ENCODE data around the gene TSEN54. TPM values are rescaled to one million over a fixed set of nuclear protein-coding genes. Genes with fewer than 3 reads are reported as not detected.

Gene TSEN54
- total RNA-seq, 1 donor from 2014 or later = 14.5 TPM

DNA sequence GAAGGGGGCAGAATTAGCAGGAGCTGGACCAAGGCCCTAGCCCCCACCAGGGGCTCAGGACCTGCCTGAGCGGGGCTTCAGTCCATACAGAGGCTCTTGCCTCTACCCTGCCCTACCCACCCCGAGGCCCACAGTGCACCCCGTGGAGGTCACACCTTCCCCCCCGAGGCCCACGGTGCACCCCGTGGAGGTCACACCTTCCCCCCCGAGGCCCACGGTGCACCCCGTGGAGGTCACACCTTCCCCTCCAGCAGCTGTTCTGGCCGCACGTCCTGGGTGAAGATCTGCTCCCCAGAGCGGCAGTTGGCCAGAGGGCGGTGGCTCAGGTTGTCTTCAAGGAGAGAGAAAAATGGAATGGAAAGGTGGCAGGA lies 12.4 kb upstream of the TSEN54 start:
- no peak for DNase-seq (ENCODE audit: low read depth)

DNA sequence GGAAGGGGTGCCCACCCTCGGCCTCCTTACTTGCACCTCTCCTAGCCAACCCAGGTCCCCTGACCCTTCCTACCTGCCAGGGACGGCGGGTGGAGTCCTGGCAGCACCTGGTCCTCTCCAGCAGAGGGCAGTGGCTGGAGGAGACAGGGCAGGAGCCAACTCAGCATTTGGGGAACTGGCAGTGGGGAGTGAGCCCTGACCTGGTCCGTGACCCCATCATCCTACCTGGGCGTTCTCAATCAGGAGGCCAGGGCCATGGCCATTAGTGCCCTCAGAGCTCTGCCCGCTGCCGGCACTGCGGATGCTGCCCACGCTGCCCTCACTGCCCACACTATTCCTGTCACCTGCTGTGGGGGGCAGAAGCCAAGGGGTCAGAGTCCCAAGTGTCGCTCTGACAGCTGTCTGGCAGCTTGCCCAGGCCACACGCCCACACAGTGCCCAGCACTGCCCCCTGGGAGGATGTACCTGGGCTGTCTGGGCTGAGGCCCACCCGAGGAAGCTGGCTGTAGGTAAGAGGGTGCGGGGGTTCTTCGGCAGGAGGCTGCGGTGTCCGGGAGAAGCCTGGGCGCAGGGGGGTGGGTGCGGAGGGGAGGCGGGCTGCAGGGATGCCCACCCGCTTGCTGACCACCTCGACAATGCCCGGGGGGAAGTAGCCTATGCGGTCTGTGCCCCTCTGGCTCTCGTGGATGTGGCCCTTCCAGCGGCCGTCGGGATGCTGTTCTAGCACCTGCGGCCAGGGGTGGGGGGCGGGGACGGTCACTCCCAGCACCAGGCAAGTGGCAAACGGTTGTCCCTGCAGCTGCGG lies 11.8 kb upstream of the TSEN54 start:
- no peak for DNase-seq (ENCODE audit: low read depth)

DNA sequence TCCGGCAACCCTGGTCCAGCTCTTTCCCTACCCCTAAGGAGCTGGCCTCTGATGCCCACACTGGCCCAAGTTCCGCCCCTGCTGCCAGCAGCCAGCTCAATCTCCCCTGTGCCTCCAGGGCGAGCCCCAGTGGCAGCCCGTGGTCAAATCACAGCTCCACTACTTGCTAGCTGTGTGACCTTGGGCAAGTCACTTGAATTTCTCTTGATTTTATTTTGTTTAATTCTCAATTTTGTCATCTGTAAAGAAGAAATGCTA lies 11.2 kb upstream of the TSEN54 start:
- no peak for DNase-seq (ENCODE audit: low read depth)

DNA sequence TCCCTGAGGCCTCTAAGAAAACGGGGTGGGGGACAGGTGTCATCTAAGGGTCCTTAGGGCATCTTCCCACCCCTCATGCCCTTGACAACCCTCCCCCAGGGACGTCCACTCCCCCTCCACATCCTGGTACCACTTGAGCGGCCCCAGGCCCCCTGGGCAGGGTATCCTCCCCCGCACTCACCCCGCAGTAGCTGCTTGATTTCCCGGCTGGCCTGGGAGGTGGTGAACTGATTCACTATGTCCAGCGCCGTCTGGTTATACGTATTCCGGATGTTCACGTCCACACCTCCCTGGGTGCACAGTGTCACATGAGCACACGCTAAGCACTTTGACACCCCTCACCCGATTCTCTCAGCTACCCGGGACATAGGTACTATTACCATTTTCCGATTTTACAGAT lies 10.7 kb upstream of the TSEN54 start:
- no peak for DNase-seq (ENCODE audit: low read depth)

DNA sequence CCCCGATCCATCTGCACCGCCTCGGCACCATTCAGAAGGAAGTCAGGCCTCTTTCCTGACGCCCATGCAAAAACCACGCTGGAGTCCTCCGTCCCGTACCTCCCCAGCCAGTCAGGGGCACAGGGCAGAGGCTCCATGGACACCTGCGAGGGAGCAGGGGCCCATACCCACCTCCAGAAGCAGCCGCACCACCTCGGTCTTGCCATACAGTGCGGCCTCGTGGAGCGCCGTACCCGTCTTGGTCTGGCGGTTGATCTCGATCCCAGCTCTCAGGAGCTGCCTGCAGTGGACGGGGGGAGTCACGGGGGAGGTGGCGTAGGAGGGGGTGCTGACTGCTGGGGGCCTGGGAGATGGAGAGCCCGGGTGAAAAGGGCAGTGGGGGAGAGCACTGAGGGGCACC lies 10.2 kb upstream of the TSEN54 start:
- no peak for DNase-seq (ENCODE audit: low read depth)

DNA sequence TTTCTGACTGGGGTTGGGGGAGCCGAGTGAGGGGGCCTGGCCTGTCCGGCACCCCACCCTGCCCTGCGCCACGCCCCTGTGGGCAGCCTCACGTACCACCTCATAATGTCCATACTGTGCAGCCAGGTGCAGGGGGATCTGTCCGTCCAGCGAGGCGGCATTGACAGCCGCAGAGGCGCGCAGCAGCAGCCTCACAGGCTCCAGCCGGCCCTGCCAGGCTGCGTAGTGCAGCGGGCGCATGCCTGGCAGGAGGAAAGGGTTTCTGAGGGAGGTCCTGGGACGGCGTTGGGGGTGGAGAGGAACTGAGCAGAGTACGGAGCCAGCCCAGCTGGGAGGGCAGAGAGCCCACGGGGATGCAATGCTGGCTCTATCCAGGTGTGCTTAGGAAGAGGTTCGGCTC lies 9.4 kb upstream of the TSEN54 start:
- no peak for DNase-seq (ENCODE audit: low read depth)

DNA sequence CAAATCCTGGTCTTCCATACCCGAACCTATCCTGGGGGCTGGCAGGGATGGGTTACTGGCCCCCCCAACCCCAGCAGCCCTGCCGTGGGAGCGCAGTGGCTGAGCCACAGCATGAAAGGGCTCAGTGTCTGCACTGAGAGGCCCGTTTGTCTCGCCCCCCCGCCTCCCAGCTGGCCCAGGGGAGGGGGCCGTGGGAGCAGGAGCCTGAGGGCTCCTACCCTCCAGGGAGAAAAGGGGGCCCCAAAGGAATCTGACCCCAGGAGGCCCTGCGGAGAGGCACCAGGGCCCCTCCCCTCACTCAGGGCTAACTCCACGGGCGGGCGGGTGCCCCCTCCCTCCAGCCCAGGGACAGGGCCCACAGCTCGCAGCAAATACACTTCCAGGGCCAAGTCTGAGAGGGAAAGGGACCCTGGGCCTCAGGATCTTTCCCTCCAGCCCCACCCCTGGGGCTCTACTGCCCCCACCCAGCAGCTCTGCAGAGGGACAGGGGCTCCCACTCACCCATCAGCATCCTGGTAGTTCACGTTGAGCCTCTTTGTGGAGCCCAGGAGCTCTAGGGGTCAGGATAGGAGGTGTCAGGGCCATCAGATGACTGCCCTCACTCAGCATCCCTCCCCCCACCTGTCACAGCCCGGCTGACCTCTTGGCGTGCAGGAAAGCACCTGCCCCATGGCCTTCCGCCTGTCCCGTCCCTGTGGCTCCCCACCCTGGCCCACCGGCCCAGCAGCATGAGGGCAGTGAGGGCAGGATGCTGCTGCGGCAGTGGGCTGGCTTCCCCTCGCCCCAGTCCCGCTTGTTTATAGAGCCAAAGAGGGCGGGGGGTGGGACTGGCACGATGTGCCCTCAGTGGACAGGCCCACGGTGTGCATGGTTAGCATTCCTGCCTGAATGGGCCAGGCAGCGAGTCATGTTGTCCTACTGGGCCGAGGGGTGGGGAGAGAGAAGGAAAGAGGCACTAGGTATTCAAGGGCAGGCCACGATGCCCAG lies 8.3 kb upstream of the TSEN54 start:
- DNase-seq (ENCODE audit: low read depth) = no peak

DNA sequence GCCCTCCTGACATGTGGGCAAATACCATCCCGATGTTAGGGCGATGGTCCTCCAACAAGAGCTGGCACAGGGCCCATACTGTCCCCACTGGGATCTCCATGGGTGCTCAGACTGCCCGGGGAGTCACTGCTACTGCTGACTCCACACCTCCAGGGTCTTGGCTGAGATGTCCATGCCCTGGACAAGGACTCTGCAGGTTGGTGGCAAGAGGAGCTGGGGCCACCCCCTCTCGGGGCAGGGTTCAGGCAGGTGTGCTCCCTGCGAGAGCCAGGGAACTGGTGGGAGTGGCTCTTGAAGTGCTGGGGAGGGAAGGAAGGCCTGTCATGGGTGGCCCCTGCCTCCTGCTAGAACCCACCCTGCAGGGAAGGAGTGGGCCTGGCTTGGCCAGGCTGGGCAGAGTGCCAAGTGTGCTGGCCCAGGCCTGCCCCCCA lies 7.4 kb upstream of the TSEN54 start:
- no peak for DNase-seq (ENCODE audit: low read depth)

DNA sequence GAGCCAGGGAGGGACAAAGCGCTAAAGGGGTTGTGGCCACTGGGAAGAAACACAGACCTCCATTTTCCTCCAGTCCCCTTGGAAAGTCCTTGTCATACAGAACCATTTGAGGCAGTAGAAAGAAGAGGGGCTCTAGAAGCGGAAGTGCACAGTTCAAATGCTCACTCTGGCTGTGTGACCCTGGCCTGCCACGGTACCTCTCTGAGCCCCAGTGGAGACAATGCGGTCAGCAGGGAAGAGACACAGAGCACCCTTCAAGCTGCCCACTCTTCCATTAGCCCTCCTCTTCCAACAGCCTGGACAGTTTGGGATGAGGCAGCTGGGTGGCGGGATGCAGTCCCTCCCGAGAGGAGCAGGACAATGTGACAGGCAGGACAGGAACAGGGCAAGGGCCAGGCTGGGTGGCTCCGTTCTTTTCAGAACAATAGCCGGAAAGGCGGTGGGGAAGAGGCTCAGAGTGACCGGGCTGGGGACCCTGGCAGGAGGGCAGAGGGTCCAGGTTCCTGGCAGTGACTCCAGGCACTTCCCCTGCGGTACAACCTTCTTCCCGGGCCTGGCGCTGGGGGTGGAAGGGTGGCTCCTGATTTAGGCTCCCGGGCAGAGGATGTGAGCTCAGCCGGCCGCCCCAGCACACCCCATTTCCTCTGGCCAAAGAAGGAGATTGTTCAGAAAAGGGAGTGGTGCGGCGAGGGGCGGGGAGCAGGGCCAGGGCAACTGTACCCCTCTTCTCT lies 6.6 kb upstream of the TSEN54 start:
- no peak for DNase-seq (ENCODE audit: low read depth)

DNA sequence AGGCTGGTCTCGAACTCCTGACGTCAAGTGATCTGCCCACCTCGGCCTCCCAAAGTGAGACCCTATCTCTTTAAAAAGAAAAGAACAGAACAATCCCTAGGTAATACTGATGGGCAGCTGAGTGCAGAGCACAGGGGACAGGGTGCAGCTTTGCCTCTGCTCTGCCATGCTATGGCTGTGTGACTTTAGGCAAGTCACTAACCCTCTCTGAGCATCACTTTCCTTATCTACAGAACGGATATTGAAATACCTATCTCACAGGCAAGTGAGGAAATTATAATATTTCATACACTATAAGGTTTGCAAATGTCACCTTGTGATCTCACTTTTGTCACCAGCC lies 5.1 kb upstream of the TSEN54 start:
- DNase-seq (ENCODE audit: low read depth) = no peak

DNA sequence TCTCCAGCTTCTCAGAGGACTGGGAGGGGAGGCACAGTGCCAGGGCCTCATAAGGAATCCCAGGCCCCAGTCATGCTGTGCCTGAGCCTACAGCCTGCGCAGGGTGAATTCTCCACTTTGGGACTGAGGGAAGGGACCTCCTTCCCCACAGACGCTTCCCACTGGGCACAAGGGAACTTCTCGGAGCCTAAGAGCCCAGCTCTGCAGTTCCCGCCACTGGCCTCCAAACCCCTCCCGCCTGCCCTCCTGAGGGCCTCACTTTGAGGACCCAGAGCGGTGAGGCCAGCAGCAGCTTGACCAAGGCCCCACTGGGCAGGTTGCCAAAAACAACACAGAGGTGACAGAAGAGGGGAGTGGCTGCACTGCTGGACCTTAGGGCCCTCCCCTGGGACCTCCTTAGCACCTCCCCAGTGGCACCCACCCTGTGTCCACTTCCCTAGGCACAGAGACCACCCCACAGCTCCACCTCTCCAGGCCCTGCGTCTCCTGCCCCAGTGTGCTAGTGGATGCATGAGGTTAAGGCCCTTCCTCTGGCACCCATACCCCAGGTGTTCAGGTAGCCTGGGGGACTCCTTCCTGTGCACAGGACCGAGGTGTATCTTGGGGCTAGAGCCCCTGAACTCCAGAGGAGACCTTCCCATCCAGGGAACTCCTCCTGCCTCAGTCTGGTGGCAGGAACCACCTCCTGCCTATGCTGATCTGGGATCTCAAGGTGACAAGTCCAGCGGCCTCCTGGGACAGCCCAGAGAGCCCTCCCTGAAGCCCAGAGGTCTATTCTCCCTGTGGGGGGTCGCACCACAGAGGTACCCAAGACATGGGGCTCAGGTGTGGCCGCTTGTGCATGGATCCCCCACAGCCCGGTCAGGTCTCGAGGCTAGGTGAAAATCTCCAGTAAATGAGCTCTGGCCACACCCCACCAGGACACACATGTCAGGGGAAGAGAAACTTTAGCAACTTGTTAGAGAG lies 4.4 kb upstream of the TSEN54 start:
- DNase-seq (ENCODE audit: low read depth) = peak; percentile 29

DNA sequence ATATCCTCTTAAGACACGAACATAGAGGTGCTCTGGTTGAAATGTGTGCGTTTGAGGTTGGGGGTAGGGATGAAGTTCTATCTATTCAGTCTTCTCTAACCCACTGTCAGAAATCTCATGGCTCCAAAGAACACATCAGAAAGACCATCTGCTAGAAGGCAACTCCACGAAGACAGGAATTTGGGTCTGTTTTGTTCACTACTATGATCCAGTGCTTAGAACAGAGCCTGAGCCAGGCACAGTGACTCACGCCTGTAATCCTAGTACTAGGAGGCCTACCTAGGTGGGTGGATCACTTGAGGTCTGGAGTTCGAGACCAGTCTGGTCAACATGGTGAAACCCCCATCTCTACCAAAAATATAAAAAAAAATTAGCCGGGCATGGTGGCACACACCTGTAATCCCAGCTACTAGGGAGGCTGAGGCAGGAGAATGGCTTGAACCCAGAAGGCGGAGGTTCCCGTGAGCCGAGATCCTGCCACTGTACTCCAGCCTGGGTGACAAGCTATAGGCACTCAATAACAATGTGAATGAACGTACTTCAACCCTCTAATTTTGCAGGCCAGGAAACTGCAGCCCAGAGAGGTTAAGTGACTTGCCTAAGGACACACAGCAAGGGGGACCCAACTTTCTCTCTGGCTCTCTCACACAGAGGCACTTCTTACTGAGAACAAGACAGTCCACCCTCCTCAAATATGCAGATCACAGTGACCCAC lies 3.2 kb upstream of the TSEN54 start:
- no peak for DNase-seq (ENCODE audit: low read depth)

DNA sequence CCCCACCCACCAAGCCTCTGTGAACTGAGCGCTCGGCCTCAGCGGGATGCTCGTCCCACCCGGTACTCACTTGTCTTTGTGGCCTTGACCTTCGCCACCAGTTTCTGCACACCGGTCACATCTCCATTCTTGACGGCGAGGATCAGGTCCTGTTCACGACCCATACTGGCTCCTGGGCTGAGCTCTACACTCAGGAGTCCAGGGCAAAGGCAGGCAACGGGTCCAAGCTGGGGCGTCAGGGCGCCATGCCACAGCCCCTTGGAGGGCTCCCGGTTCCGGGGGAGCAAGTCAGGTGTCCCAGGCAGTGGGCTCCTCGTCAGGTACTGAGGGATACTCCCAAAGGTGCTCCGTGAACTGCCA lies 2.7 kb upstream of the TSEN54 start:
- DNase-seq (ENCODE audit: low read depth) = no peak

DNA sequence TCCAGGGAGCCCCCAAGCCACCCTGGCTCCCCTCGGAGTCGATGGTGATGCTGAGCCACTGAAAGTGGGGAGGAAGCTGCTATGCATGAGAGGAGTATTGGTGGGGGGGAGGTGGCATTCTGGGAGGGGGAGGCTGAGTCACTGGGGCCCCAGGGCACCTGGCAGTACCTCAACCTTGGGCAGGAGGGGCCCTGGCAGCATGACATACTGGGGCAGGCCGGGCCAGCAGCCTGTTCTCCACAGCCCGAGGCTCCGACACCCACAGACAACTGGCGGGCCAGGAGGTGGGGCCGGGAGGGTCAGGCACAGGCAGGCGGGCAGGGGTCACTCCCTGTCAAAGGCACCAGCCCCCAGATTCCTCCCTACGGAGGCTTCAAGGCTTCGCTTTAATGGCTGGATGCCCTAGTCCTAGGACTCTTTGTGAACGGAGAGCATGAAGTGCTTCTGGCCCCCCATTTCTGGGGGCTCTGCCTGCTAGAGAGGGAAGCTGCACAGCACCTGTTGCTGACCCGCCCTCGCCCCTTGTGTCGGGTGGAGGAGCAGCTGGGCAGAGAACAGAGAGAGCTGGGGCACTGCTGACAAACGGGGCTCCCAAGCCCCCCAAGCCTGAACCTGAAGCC lies 1.9 kb upstream of the TSEN54 start:
- peak; percentile 64 for DNase-seq (ENCODE audit: low read depth)

DNA sequence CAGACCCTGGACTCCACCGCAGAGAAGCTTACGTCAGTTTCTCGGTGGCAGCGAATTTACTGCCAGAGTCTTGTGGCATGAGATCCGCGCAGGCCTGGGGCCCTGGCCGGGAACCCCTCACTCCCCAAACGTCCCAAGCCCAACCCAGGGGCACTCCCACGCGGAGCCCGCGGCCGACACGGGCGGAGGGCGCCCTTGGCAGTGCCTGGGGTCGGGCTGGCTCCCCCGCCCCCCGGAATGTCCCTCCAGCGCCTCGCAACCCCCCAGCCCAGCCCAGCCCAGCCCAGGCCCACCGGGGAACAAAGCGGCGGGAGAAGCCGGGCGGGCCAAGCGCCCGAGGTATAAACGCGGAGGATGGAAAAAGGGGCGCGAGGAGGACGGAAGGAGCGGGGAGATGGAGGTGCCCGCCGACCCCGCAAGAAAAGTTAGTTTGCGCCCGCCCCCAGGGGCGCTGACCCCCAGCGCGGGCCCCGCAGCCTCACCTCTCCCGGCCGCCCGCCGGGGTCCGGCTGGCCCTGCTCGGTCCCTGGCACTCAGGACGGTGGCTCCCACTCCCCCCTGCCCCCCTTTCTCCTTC lies 1.3 kb upstream of the TSEN54 start:
- DNase-seq (ENCODE audit: low read depth) = no peak

DNA sequence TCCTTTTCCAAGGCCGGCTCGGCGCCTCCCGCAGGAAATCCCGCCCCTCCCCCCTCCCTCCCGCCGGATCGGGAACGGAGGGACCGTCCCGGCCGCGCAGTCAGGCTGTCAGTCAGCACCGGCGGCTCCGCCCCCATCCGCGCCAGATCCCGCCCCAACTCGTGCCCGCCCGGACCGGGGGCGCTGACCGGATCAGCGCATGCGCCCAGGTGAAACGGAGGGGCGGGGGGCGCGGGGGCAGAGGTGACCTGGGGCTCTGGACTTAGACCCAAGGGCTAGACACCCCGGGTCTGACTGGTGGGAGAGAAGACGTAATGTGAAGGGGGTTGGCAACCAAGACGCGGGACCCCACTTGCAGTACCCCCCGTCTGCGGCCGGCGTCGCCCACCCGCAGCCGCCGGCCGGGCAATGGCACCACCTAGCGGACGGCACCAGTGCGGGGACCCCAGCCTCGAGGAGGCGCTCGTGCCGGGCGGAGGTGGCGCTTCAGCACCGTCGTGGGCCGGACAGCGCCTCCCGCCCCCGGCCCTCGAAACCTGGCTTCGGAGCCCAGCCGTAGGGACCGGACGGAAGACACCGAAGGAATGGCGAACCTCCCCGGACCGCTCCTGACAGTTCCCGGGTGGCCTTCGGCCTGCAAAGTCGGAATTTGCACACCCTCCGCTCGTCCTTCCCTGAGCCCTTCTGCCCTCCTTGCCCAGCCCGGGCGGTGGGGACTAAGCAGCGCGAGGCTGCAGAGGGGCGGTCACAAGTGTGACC lies 653 bp upstream of the TSEN54 start, which contains the start of gene CASKIN2:
TSS of gene CASKIN2 (minus strand) at position 42 of the 759 bp plus-strand sequence. CDS start 1,733 bp downstream, outside the sequence.
- DNase-seq (ENCODE audit: low read depth) = peak; percentile 62

DNA sequence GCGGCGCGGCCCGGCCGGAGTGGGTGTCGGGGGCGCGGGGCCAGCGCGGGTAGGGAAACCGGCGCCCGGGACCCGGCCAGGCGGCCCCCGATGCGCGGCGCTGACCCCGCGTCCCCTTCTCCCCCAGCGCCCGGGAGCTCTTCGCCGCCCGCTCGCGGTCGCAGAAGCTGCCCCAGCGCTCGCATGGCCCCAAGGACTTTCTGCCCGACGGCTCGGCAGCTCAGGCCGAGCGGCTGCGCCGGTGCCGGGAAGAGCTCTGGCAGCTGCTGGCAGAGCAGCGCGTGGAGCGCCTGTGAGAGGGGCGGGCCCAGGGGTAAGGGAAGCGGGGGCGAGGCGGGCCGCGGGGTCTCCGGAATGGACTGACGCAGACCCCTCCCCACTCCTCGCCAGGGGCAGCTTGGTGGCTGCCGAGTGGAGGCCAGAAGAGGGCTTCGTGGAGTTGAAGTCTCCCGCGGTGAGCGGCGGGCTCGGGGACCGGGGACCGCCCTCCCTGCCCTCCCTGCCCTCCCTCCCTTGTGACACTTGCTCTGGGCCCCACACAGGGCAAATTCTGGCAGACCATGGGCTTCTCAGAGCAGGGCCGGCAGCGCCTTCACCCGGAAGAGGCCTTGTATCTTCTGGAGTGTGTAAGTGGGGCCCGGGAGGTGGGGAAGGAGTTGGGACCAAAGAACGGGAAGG lies 430 bp downstream of the TSEN54 start:
- DNase-seq (ENCODE audit: low read depth) = no peak

DNA sequence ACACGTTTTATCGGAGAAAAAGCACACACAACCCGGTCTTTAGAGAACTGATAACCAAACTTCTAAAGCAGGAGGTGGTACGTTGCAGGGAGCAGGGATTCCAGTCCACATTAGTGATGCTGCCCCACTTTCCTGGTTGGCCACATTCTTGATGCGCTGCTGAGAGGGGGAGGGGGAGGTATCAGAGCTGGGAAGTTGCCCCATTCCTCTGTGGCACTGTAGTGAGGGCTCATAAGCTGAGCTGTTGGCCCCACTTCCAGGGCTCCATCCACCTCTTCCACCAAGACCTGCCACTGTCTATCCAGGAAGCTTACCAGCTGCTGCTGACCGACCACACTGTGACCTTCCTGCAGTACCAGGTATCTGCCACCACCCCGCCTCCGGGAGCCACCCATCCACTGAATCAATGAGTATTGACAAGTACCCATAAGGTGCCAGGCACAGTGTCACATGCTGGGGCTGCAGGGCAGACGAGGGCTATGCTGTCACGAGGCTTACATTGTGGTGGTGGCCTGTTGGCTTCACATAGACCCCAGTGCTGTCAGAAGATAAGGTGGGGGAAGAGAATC lies 1.1 kb downstream of the TSEN54 start:
- no peak for DNase-seq (ENCODE audit: low read depth)

Measured in renal cortical epithelial cell (primary cell).